Tibial artery (tissue), 4 donors: ENCODE data around the gene CHRDL2.

ENCODE experiments used
- DNase-seq, 2 donors: peaks; one replicate each; pipeline ENCODE4 v3.0.0-alpha.2; 2019
- H3K27ac ChIP-seq, 2 donors: fragments of 200-600 bp; sonication (generic) in 1 of 2; 1 replicate in 1 of 2; 2 replicates in 1 of 2; pipeline ENCODE4 v1.5.1; 2018 to 2019; ENCODE audit warnings: mild to moderate bottlenecking in 1 of 2
- H3K27me3 ChIP-seq, 2 donors: fragments of 200-600 bp; sonication (generic) in 1 of 2; one replicate each; pipeline versions ENCODE4 v1.5.1 to v1.6.0; 2016 to 2019
- H3K36me3 ChIP-seq, 3 donors: fragments of 200-600 bp; sonication (generic) in 2 of 3; one replicate each; pipeline ENCODE4 v1.5.1; 2016 to 2019; ENCODE audit warnings: mild to moderate bottlenecking in 2 of 3
- H3K4me1 ChIP-seq, 4 donors: fragments of 200-600 bp; sonication (generic) in 2 of 4; 1 replicate in 3 of 4; 2 replicates in 1 of 4; pipeline ENCODE4 v1.5.1; 2016 to 2019
- H3K4me3 ChIP-seq, 2 donors: fragments of 200-600 bp; sonication (generic) in 1 of 2; 1 replicate in 1 of 2; 2 replicates in 1 of 2; pipeline ENCODE4 v1.5.1; 2018 to 2019; ENCODE audit warnings: mild to moderate bottlenecking in 2 of 2
- H3K9me3 ChIP-seq, 3 donors: fragments of 200-600 bp; sonication (generic) in 1 of 3; one replicate each; pipeline ENCODE4 v1.5.1; 2016 to 2019
- CTCF ChIP-seq, 2 experiments: fragments of 200-600 bp in 1 of 2; fragments of 450-650 bp in 1 of 2; IDR thresholded peaks; one replicate each; pipeline ENCODE4 v1.5.1; 2017 to 2019; ENCODE audit warnings: antibody characterized with exemption in 2 of 2, mild to moderate bottlenecking in 1 of 2, moderate library complexity in 1 of 2
- intact Hi-C: fragments of 100-400 bp; cut with DNase I; formaldehyde crosslinking; loops from one replicate; pipeline ENCODE4 v1.15.0; 2023; ENCODE audit warnings: low total_unique reads

CHRDL2 gene

GRCh38 chr11:74743640-74744039, 12.4 kb upstream of the CHRDL2 start:
- TF ChIP-seq CTCF (IDR thresholded peaks at IDR 0.05), result no peak
- intact Hi-C loops, result no loop called here
- no peak for DNase-seq
- peaks cover 0 to 13% (median 8%) of the 10 kb centered on the region in 4 donors for H3K4me1 ChIP-seq
- no peaks in the 10 kb centered on the region for H3K36me3 ChIP-seq
- no peak overlapping the region for H3K4me3 ChIP-seq
- H3K9me3 ChIP-seq, result no peaks in the 10 kb centered on the region
- H3K27ac ChIP-seq, result no peak overlapping the region
- no peaks in the 10 kb centered on the region for H3K27me3 ChIP-seq

- intact Hi-C loops, result no loop called here
- no peak for DNase-seq
- H3K4me3 ChIP-seq, result no peak overlapping the region
- no peaks in the 10 kb centered on the region for H3K36me3 ChIP-seq
- peaks cover 0 to under 1% (median 0%) of the 10 kb centered on the region in 4 donors for H3K4me1 ChIP-seq
- no peaks in the 10 kb centered on the region for H3K9me3 ChIP-seq
- H3K27ac ChIP-seq, result no peak overlapping the region
- TF ChIP-seq CTCF (IDR thresholded peaks at IDR 0.05), result no peak
- peaks cover 0 to 3% of the 10 kb centered on the region in 2 donors for H3K27me3 ChIP-seq
Observed at GRCh38 chr11:74742070-74742469, 10.8 kb upstream of the CHRDL2 start.

- H3K9me3 ChIP-seq, result no peaks in the 10 kb centered on the region
- TF ChIP-seq CTCF (IDR thresholded peaks at IDR 0.05), result peak; percentile 84 to 95
- H3K4me3 ChIP-seq, result no peak overlapping the region
- no peak overlapping the region for H3K27ac ChIP-seq
- intact Hi-C loops, result no loop called here
- H3K27me3 ChIP-seq, result peaks cover 0 to 8% of the 10 kb centered on the region in 2 donors
- H3K4me1 ChIP-seq, result no peaks in the 10 kb centered on the region
- DNase-seq, result peak in 1 of 2 donors; percentile 44
- no peaks in the 10 kb centered on the region for H3K36me3 ChIP-seq
Observed at GRCh38 chr11:74739546-74740270, 8.5 kb upstream of the CHRDL2 start.

GRCh38 chr11:74736031-74736430, 4.8 kb upstream of the CHRDL2 start:
- Histone ChIP-seq H3K27ac (no peak overlapping the region), H3K9me3 (no peaks in the 10 kb centered on the region), H3K4me1 (peaks cover 0 to 9% (median 7%) of the 10 kb centered on the region in 4 donors), H3K27me3 (peaks cover 0 to 40% of the 10 kb centered on the region in 2 donors), H3K4me3 (no peak overlapping the region), H3K36me3 (no peaks in the 10 kb centered on the region)
- intact Hi-C loops, result no loop called here
- no peak for DNase-seq
- TF ChIP-seq CTCF (IDR thresholded peaks at IDR 0.05), result no peak

- H3K36me3 ChIP-seq, result no peaks in the 10 kb centered on the region
- intact Hi-C loops, result no loop called here
Observed at GRCh38 chr11:74735365-74735928, 4.2 kb upstream of the CHRDL2 start.

More at GRCh38 chr11:74735365-74735928, 4.2 kb upstream of the CHRDL2 start:
- Histone ChIP-seq H3K9me3 (no peaks in the 10 kb centered on the region), H3K27ac (no peak overlapping the region), H3K4me1 (peaks cover 0 to 14% (median 12%) of the 10 kb centered on the region in 4 donors), H3K27me3 (peaks cover 0 to 44% of the 10 kb centered on the region in 2 donors), H3K4me3 (no peak overlapping the region)
- no peak for DNase-seq
- TF ChIP-seq CTCF (IDR thresholded peaks at IDR 0.05), result no peak
